ENCODE measurements around the gene FOXA1. TPM values are rescaled to one million over a fixed set of nuclear protein-coding genes. Genes with fewer than 3 reads are reported as not detected.

Gene FOXA1
- polyA plus RNA-seq, 4 donors, result 8.4 to 49.3 (median 11.4) TPM

DNA sequence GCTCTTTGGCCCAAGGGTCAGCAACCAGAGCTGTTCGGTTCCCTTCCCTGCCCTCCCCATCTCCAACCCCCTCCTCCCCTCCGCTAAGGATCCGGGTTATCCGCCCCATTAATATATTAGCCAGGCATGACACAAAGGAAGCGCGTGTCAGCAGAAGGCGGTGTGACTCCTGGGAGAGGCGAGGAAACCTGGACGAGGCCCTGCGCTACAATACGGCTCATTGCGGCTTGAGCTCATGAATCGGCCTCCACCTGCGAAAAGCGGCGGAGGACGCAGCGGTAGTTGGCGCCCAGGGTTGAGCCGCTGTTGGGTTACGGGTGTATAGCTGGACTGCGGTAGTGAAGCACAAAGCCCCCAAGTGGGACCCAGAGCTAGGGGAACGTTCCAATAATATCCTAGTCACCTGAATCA, 9.9 kb downstream of the FOXA1 start:
- FAIRE-seq, result no peak
- H3K4me1 ChIP-seq (ENCODE audit: control insufficient read depth in 3 of 3, insufficient read depth in 2 of 3, low read depth in 1 of 3, low read length in 2 of 3), result peaks cover 0 to 14% (median 1%) of the 10 kb centered on the region in 3 donors

DNA sequence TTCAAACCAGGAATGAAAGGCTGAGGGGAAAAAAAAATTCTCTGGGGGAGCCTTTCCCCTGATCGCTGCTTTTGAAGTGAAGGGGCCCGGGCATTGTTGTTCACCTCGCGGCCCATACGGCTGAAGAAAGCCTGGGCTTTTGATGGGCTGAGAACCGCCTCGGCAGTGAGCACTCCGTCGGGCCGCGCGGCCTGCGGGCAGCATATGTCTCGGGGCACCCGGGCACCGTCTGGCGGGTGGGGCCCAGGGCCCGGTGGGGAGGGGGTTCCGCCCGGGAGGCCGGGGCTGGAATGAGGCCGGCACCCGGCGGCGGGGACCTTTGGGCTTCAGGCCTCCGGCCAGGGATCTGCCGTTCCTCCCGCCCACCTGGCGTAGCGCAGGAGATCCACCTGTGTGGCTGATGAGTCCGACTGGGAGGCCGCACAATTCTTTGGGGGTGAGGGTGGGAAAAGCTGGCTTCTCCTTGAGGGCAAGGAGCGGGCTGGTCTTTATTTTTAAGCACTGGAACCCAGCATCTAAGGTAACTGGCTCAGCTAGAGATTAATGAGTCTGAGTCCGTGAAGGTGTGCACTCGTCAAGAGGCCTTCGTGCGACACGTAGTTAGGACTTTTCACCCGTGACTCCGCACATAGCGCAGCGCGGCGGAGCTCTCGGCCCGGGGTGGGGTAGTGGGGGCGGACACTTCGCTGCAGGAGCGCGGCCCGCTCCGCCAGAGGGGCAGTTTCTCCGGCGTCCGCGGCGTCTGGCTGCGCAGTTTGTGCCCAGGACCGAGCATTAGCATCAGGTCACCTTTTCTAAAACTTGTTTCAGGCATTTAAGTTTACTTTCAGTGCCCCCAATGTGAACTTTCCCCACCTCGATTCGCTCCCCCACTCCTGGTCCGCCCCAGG, 10.6 kb downstream of the FOXA1 start:
- FAIRE-seq, result no peak
- Histone ChIP-seq H3K9me3 (ENCODE audit: control insufficient read depth in 2 of 2, insufficient read depth in 1 of 2, low read depth in 1 of 2, low read length in 1 of 2) (no peaks in the 10 kb centered on the region), H3K27ac (ENCODE audit: low read depth in 1 of 3, low read length in 2 of 3) (peak overlapping the region in 1 of 3 donors; percentile 81), H3K4me1 (ENCODE audit: control insufficient read depth in 3 of 3, insufficient read depth in 2 of 3, low read depth in 1 of 3, low read length in 2 of 3) (peaks cover 0 to 14% (median 1%) of the 10 kb centered on the region in 3 donors), H3K4me3 (ENCODE audit: low read depth in 1 of 3, low read length in 3 of 3) (peak overlapping the region; percentile 50 to 77 (median 62)), H3K36me3 (ENCODE audit: control insufficient read depth in 3 of 3, insufficient read depth in 2 of 3, low read depth in 1 of 3, low read length in 3 of 3) (peaks cover 0 to 11% (median 0%) of the 10 kb centered on the region in 3 donors), H3K27me3 (ENCODE audit: control insufficient read depth in 3 of 3, insufficient read depth in 3 of 3, low read length in 3 of 3) (peaks cover 0 to 36% (median 26%) of the 10 kb centered on the region in 3 donors)
- 18 to 41% (median 40%) methylated on average over 62 of the region's 62 CpGs for WGBS, 3 donors
- DNase-seq, result peak; percentile 22 to 93

More for the DNA sequence above, 9.9 kb downstream of the FOXA1 start:
- DNase-seq, result peak in 1 of 2 donors; percentile 85
- H3K27ac ChIP-seq (ENCODE audit: low read depth in 1 of 3, low read length in 2 of 3), result peak overlapping the region in 1 of 3 donors; percentile 81
- no peaks in the 10 kb centered on the region for H3K9me3 ChIP-seq (ENCODE audit: control insufficient read depth in 2 of 2, insufficient read depth in 1 of 2, low read depth in 1 of 2, low read length in 1 of 2)
- 40 to 83% (median 68%) methylated on average over 23 of the region's 23 CpGs for WGBS, 3 donors
- H3K4me3 ChIP-seq (ENCODE audit: low read depth in 1 of 3, low read length in 3 of 3), result peak overlapping the region in 1 of 3 donors; percentile 62
- peaks cover 0 to 36% (median 26%) of the 10 kb centered on the region in 3 donors for H3K27me3 ChIP-seq (ENCODE audit: control insufficient read depth in 3 of 3, insufficient read depth in 3 of 3, low read length in 3 of 3)
- peaks cover 0 to 11% (median 0%) of the 10 kb centered on the region in 3 donors for H3K36me3 ChIP-seq (ENCODE audit: control insufficient read depth in 3 of 3, insufficient read depth in 2 of 3, low read depth in 1 of 3, low read length in 3 of 3)

DNA sequence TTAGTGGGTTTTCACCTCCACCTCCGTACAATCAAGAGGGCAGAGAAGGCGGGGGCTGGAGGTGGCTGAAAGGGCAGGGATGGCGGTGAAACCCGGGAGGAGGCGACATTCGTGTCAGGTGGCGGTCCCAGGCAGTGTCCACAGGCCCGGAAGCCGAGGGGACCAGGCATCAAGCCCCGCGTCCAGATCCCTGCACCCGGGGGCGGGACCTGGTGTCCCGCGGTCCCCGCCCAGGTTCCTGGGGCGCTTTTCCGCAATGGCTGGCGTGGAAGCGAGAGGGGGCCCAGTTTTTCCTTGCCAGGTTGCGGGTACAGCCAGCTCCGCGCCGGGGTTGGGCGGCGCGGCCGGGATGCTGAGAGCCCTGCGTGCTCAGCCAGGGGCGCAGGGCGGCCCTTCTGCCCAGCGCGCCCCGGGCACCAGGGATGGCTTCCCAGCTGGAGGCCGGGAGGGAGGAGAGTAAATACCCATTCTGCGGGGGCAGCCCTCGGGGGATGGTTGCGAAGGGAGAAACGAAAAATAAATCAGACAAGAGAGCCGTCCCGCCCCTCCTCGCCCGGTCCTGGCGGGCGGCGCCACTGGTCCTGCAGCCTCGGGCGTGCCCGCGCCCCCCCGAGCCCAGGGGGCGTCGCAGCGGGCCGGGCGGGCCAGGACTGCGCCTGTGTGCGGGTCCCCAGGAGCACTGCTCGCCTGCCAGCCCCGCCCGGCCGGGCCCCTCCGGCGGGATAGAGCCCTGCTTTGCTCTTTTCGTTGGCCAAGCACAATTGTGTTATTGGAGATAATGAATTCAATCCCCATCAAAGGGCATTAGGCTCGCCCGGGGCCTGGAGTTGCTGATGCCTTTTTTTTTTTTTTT, 11.5 kb downstream of the FOXA1 start:
- Histone ChIP-seq H3K27ac (ENCODE audit: low read depth in 1 of 3, low read length in 2 of 3) (peak overlapping the region; percentile 46 to 81 (median 81)), H3K36me3 (ENCODE audit: control insufficient read depth in 3 of 3, insufficient read depth in 2 of 3, low read depth in 1 of 3, low read length in 3 of 3) (peaks cover 0 to 10% (median 0%) of the 10 kb centered on the region in 3 donors), H3K4me3 (ENCODE audit: low read depth in 1 of 3, low read length in 3 of 3) (peak overlapping the region; percentile 50 to 77 (median 62)), H3K9me3 (ENCODE audit: control insufficient read depth in 2 of 2, insufficient read depth in 1 of 2, low read depth in 1 of 2, low read length in 1 of 2) (no peaks in the 10 kb centered on the region), H3K27me3 (ENCODE audit: control insufficient read depth in 3 of 3, insufficient read depth in 3 of 3, low read length in 3 of 3) (peaks cover 0 to 29% (median 23%) of the 10 kb centered on the region in 3 donors), H3K4me1 (ENCODE audit: control insufficient read depth in 3 of 3, insufficient read depth in 2 of 3, low read depth in 1 of 3, low read length in 2 of 3) (peaks cover 0 to 14% (median 1%) of the 10 kb centered on the region in 3 donors)
- DNase-seq (peak; percentile 51 to 87), FAIRE-seq (no peak)
- 2 to 5% (median 3%) methylated on average over 57 to 67 of the region's 67 CpGs for WGBS, 3 donors

DNA sequence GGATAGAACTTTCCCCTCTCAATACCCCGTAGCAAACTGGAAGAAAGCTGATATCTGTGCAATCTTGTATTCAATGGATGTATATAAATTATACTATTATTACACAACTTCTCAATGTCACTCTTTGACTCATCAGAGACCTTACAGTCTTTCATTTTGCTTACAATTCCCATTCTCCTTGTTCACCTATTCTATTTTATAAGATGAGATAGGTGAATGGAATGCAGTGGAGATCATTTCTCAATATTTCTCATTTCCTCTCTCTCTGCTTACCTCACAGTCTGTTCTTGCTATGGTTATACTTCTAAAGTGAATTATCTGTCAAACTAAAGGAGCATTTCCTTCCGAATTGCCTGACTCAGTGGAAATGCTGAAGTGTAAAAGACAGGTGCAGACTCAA, 14.9 kb downstream of the FOXA1 start:
- FAIRE-seq (no peak), DNase-seq (no peak)
- WGBS, 3 donors, result 79 to 89% (median 83%) methylated on average over 2 of the region's 2 CpGs
- Histone ChIP-seq H3K27me3 (ENCODE audit: control insufficient read depth in 3 of 3, insufficient read depth in 3 of 3, low read length in 3 of 3) (peaks cover 0 to 11% (median 9%) of the 10 kb centered on the region in 3 donors), H3K9me3 (ENCODE audit: control insufficient read depth in 2 of 2, insufficient read depth in 1 of 2, low read depth in 1 of 2, low read length in 1 of 2) (no peaks in the 10 kb centered on the region), H3K4me1 (ENCODE audit: control insufficient read depth in 3 of 3, insufficient read depth in 2 of 3, low read depth in 1 of 3, low read length in 2 of 3) (peaks cover 0 to 5% (median 0%) of the 10 kb centered on the region in 3 donors), H3K36me3 (ENCODE audit: control insufficient read depth in 3 of 3, insufficient read depth in 2 of 3, low read depth in 1 of 3, low read length in 3 of 3) (no peaks in the 10 kb centered on the region), H3K4me3 (ENCODE audit: low read depth in 1 of 3, low read length in 3 of 3) (no peak overlapping the region), H3K27ac (ENCODE audit: low read depth in 1 of 3, low read length in 2 of 3) (no peak overlapping the region)

DNA sequence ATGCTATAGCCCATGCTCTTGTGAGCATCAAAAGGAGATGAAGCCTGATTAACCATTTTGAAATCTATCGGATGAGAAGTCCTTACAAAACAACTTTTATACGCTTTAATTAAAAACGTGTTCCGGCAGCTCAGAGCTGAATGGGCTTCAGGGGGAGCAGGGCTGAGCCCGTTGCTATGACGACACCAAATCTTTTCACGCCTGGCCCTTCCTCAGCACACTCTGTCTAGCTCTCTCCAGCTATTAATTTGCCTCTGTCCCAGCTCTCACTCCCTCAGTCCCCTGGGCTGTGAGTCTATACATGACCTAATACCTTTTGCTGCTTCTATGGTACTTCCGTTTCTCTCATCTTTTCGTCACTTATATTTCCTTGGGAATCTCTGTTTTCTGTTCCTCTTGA, 15.8 kb downstream of the FOXA1 start:
- H3K27ac ChIP-seq (ENCODE audit: low read depth in 1 of 3, low read length in 2 of 3), result no peak overlapping the region
- DNase-seq, result no peak
- H3K4me1 ChIP-seq (ENCODE audit: control insufficient read depth in 3 of 3, insufficient read depth in 2 of 3, low read depth in 1 of 3, low read length in 2 of 3), result peaks cover 0 to 4% (median 0%) of the 10 kb centered on the region in 3 donors
- H3K36me3 ChIP-seq (ENCODE audit: control insufficient read depth in 3 of 3, insufficient read depth in 2 of 3, low read depth in 1 of 3, low read length in 3 of 3), result no peaks in the 10 kb centered on the region
- H3K27me3 ChIP-seq (ENCODE audit: control insufficient read depth in 3 of 3, insufficient read depth in 3 of 3, low read length in 3 of 3), result peaks cover 0 to 7% (median 3%) of the 10 kb centered on the region in 3 donors
- no peak overlapping the region for H3K4me3 ChIP-seq (ENCODE audit: low read depth in 1 of 3, low read length in 3 of 3)
- H3K9me3 ChIP-seq (ENCODE audit: control insufficient read depth in 2 of 2, insufficient read depth in 1 of 2, low read depth in 1 of 2, low read length in 1 of 2), result no peaks in the 10 kb centered on the region
- no peak for FAIRE-seq
- 52 to 69% (median 66%) methylated on average over 9 of the region's 9 CpGs for WGBS, 3 donors

DNA sequence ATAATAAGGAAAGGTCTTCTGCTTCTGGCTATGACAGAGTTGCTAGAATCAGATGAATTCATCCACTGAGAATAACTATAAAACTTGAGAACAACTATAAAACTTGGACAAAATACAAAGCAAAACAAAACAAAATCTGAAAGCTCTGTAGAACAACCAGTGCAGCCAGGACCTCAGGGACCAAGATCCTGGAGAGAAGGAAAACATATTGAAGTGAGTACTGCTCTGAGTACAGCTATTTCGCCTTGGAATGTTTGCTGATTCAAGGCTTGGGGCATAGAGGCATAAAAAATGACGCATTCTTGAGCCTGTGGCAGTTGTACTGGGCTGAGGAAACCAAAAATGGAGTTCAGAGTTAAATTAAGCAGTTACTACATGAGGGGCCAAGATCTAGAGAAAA, 21.7 kb downstream of the FOXA1 start:
- no peaks in the 10 kb centered on the region for H3K27me3 ChIP-seq (ENCODE audit: control insufficient read depth in 3 of 3, insufficient read depth in 3 of 3, low read length in 3 of 3)
- no peaks in the 10 kb centered on the region for H3K9me3 ChIP-seq (ENCODE audit: control insufficient read depth in 2 of 2, insufficient read depth in 1 of 2, low read depth in 1 of 2, low read length in 1 of 2)
- FAIRE-seq (no peak), DNase-seq (no peak)
- 80 to 97% (median 82%) methylated on average over 2 of the region's 2 CpGs for WGBS, 3 donors
- H3K27ac ChIP-seq (ENCODE audit: low read depth in 1 of 3, low read length in 2 of 3), result no peak overlapping the region
- H3K36me3 ChIP-seq (ENCODE audit: control insufficient read depth in 3 of 3, insufficient read depth in 2 of 3, low read depth in 1 of 3, low read length in 3 of 3), result no peaks in the 10 kb centered on the region
- no peaks in the 10 kb centered on the region for H3K4me1 ChIP-seq (ENCODE audit: control insufficient read depth in 3 of 3, insufficient read depth in 2 of 3, low read depth in 1 of 3, low read length in 2 of 3)
- no peak overlapping the region for H3K4me3 ChIP-seq (ENCODE audit: low read depth in 1 of 3, low read length in 3 of 3)

DNA sequence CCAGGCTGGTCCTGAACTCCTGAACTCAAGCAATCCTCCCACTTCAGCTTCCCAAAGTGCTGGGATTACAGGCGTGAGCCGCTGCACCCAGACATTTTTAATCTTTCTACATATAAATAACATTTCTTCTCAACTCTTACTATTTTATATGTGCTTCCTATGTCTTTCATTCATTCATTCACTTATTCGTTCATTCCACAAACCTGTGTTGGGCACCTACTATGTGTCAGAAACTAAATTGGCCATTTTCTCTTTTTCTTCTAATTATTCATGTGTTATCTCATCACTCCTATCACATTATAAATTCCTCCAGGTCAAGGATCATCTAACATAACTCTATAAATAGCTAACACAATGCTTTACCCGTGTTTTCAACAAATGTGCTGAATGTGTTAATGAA, 23.7 kb downstream of the FOXA1 start:
- no peaks in the 10 kb centered on the region for H3K27me3 ChIP-seq (ENCODE audit: control insufficient read depth in 3 of 3, insufficient read depth in 3 of 3, low read length in 3 of 3)
- H3K4me3 ChIP-seq (ENCODE audit: low read depth in 1 of 3, low read length in 3 of 3), result no peak overlapping the region
- 83 to 90% (median 89%) methylated on average over 4 of the region's 4 CpGs for WGBS, 3 donors
- no peaks in the 10 kb centered on the region for H3K36me3 ChIP-seq (ENCODE audit: control insufficient read depth in 3 of 3, insufficient read depth in 2 of 3, low read depth in 1 of 3, low read length in 3 of 3)
- FAIRE-seq, result no peak
- peaks cover 0 to 7% (median 0%) of the 10 kb centered on the region in 3 donors for H3K4me1 ChIP-seq (ENCODE audit: control insufficient read depth in 3 of 3, insufficient read depth in 2 of 3, low read depth in 1 of 3, low read length in 2 of 3)
- DNase-seq, result no peak
- H3K27ac ChIP-seq (ENCODE audit: low read depth in 1 of 3, low read length in 2 of 3), result no peak overlapping the region
- no peaks in the 10 kb centered on the region for H3K9me3 ChIP-seq (ENCODE audit: control insufficient read depth in 2 of 2, insufficient read depth in 1 of 2, low read depth in 1 of 2, low read length in 1 of 2)

DNA sequence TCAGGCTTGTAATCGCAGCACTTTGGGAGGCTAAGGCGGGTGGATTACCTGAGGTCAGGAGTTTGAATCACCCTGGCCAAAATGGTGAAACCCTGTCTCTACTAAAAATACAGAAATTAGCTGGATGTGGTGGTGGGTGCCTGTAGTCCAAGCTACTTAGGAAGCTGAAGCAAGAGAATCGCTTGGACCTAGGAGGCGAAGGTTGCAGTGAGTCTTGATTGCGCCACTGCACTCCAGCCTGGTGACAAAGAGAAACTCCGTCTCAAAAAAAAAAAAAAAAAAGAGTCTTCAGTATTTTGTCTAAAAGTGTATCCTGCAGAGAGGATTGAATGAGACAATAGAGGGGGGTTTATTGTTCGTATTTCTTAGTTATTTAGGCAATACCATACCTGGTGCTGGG, 25.3 kb downstream of the FOXA1 start:
- no peak overlapping the region for H3K4me3 ChIP-seq (ENCODE audit: low read depth in 1 of 3, low read length in 3 of 3)

More for the DNA sequence above, 25.3 kb downstream of the FOXA1 start:
- H3K4me1 ChIP-seq (ENCODE audit: control insufficient read depth in 3 of 3, insufficient read depth in 2 of 3, low read depth in 1 of 3, low read length in 2 of 3), result peaks cover 0 to 7% (median 0%) of the 10 kb centered on the region in 3 donors
- 75 to 91% (median 83%) methylated on average over 7 of the region's 7 CpGs for whole genome bisulfite sequencing, 3 donors
- H3K27ac ChIP-seq (ENCODE audit: low read depth in 1 of 3, low read length in 2 of 3), result no peak overlapping the region
- no peaks in the 10 kb centered on the region for H3K9me3 ChIP-seq (ENCODE audit: control insufficient read depth in 2 of 2, insufficient read depth in 1 of 2, low read depth in 1 of 2, low read length in 1 of 2)
- FAIRE-seq (no peak), DNase-seq (peak in 1 of 2 donors; percentile 8)
- H3K36me3 ChIP-seq (ENCODE audit: control insufficient read depth in 3 of 3, insufficient read depth in 2 of 3, low read depth in 1 of 3, low read length in 3 of 3), result no peaks in the 10 kb centered on the region
- no peaks in the 10 kb centered on the region for H3K27me3 ChIP-seq (ENCODE audit: control insufficient read depth in 3 of 3, insufficient read depth in 3 of 3, low read length in 3 of 3)

All from small intestine (tissue), 7 donors.